Suppressor macrophage treated with lipopolysaccharide for 4 hours (primary cell): ENCODE measurements around the gene EXO1.
"Not testable (repeated sequence)": the region's sequence is repeated elsewhere in the genome, so short reads cannot be mapped to it uniquely, and the experiment has no call there.

Experiments
- DNase-seq: peaks from one replicate; pipeline ENCODE4 v3.0.0-alpha.2; 2020

The EXO1 gene

DNA sequence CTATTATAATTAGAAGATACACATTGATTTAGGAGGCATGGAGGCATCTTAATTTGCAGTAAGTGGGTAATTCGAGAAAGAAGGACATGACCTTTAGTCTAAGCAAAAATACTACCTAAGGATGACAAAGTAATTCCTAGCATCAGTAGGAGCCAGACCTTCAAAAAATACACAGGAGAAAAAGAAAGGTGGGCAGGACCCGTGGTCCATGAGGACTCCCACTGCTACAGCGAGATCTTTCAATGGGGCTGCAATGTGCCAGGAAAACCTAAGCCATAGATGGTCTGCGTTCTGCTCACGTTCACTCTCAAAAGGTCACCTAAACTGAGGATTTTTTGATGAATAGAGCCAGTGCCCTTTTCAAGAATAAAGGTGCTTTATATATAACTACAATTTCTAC lies 10.6 kb upstream of the EXO1 start:
- DNase-seq, result no peak

DNA sequence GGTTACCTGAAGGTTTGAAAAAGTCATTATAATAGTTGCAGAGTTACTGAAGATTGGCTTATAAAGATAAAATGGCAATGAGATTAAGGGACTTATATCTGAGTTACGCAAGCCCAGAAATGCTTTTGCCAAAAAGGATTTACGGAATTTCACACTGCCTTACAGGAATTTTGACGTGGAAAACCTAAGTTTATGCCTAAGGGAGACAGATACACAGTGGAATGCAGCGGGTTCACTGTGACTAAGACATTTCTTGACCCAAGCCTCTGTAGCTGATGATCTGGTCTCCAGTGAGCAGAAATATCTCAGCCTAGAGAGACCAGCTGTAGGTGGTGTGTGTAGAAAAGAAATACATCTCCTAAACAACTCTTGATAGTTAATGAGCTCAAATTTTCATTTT lies 10.1 kb upstream of the EXO1 start:
- no peak for DNase-seq

- DNase-seq, result peak; percentile 66
These were observed 9.1 kb upstream of the EXO1 start for GRCh38 chr1:241838897-241839296.

- DNase-seq, result no peak
These were observed 8.5 kb upstream of the EXO1 start for GRCh38 chr1:241839369-241839979.

DNA sequence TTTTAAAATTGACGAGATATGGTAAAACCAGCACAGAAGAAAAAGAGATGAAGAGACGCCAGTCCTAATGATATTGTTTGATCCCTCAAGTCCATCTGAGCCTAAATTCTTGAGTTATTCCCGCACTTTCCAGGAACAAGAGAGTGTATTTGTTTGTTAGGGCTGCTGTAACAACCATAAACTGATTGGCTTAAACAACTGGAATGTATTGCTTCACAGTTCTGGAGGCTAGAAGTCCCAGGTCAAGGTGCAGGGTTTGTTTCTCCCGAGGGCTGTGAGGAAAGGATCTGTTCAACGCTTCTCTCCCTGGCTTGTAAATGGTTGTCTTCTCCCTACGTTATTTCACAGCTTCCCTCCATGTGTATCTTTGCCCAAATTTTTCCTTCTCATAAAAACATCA lies 7.8 kb upstream of the EXO1 start:
- no peak for DNase-seq

DNA sequence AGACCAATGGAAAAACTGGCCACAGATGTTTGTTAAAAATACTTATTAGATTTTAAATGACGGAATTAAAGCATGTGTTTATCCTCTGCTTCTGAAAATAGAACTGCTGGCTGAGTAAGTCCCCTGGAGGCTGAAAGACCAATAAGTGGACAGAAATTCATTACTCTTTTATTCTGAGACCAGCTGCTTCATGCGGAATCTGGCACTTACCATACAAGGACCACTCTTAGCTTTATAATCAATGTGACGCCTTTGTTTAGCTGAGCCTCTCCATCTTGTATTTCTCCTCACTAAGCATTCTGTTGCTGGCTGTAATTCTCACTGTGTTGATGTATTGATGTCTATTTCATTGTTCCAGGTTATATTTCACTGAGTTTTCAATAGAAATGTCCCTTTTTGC lies 6.3 kb upstream of the EXO1 start:
- DNase-seq, result no peak

DNA sequence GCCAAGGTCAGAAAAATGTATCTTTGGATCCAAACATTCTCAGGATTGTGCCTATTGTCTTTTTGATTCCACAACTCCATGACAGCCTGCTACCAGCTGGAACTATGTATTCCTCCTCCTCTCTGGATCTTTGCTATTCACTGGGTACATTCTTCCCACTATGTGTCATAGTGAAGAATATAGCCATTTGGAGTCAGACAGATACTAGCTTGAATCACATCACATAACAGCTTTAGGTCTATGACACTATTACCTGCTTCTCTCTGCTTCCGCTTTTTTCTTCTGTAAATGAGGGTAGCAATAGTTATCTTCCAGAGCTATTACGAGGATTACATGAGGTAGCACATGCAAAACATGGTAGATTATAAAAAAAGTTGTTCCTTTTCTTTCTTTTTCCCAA lies 5.4 kb upstream of the EXO1 start:
- DNase-seq, result no peak

- DNase-seq, result no peak
These were observed 3.4 kb upstream of the EXO1 start for GRCh38 chr1:241844593-241844992.

DNA sequence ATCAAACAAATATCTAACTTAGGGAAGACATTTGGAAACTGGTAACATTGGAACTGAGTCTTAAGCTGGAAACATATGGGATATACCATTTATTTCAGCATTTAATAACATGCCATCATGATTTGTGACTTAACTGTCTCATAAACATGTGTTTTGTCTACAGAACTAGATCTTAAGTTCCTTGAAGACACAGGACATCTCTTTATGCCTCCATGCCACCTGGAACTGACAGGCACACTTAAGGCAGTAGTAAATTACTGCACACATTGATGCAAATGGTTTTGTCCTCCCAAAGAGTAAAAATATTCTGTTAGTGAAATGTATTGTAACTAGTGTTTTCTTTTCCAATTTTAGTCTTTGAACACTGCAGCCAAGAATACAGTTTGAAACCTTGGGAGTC lies 1.6 kb upstream of the EXO1 start:
- no peak for DNase-seq

GRCh38 chr1:241846862-241847539 lies 1.0 kb upstream of the EXO1 start:
- no peak for DNase-seq

- DNase-seq, result no peak
These were observed 536 bp upstream of the EXO1 start for GRCh38 chr1:241847540-241847795.

DNA sequence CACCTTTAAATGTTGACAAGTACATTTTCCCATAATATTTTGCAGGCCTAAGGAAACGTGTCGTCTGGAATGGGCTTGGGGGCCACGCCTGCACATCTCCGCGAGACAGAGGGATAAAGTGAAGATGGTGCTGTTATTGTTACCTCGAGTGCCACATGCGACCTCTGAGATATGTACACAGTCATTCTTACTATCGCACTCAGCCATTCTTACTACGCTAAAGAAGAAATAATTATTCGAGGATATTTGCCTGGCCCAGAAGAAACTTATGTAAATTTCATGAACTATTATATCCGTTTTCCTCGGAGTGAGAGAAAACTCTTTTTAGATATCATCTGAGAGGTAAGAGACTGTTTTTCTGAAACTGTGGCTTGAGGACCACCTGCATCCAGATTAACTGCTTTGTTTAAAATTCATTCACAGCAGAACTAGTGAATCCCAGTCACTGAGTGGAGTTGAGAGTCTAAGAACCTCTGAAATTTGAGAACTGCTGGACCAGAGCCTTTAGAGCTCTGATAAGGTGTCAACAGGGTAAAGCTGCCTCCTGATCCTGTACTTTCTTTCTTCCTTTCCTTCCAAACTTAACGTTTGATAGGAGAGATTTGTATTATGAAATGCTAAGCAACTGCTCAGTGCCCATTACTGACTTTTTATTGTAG lies 811 bp downstream of the EXO1 start:
- no peak for DNase-seq

- DNase-seq, result no peak
These were observed 1.3 kb downstream of the EXO1 start for GRCh38 chr1:241849345-241849695.

DNA sequence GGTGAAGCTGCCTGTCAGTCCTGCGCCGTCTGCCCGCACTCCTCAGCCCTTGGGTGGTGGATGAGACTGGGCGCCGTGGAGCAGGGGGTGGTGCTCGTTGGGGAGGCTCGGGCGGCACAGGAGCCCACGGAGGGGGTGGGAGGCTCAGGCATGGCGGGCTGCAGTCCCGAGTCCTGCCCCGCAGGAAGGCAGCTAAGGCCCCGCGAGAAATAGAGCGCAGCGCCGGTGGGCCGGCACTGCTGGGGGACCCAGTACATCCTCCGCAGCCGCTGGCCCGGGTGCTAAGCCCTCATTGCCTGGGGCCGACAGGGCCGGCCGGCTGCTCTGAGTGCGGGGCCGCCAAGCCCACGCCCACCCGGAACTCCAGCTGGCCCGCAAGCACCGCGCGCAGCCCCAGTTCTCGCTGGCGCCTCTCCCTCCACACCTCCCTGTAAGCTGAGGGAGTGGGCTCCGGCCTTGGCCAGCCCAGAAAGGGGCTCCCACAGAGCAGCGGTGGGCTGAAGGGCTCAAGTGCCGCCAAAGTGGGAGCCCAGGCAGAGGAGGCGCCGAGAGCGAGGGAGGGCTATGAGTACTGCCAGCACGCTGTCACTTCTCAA lies 7.6 kb downstream of the EXO1 start:
- DNase-seq, result not testable (repeated sequence)

DNA sequence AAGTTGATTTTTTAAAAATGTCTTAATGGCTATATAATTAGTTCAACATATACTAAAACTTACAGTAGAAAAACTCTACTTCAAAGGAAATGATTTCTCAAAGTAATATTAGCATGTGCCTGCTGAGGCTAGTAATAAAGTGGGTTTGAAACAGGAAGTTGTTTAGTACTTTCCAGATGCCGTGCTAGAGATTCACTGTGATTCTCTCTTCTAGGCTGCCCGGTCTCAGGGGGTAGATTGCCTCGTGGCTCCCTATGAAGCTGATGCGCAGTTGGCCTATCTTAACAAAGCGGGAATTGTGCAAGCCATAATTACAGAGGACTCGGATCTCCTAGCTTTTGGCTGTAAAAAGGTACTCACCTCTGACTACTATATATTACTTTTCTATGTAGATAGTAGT lies 9.1 kb downstream of the EXO1 start:
- DNase-seq, result peak; percentile 11

- no peak for DNase-seq
These were observed 12.9 kb downstream of the EXO1 start for GRCh38 chr1:241860922-241861321.

DNA sequence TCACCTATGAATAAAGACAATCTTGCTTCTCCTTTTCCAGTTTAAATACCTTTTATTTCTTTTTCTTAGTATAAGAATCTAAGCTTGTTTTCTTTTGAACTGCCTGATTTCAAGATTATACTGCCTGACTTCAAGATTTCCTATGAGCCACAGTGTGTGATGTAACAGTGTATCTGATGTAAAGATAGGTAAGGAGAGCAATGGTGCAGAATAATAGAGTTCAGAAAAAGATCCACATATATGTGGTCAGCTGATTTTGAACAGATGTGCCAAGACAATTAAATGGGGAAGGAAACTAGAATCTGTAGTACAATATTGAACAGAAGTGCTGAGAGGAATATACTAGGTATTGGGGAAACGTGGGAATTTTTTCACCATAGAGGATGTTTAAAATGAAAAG lies 21.0 kb downstream of the EXO1 start:
- no peak for DNase-seq

DNA sequence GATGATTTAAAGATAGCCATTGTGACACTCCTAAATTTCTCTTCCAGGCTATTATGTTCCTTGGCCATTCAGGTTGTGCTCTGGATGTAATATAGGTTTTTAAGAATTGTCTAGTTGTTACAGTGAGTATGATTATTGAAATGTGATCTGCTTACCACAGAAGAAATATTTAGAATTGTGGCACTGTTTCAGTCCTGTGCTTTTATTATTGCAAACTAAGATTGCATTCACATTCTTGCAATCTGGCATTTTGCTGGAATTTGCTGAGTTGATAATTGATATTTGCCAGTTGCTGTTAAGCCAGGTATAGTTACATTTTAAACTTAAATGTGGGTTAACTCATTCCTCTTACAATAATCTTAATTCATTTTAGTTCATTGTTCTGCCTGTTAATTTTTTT lies 22.3 kb downstream of the EXO1 start:
- DNase-seq, result no peak

- DNase-seq, result no peak
These were observed 22.9 kb downstream of the EXO1 start for GRCh38 chr1:241870746-241871430.

GRCh38 chr1:241881440-241881839 lies 33.4 kb downstream of the EXO1 start:
- DNase-seq, result no peak

- no peak for DNase-seq
These were observed 35.2 kb downstream of the EXO1 start for GRCh38 chr1:241883159-241883558.

DNA sequence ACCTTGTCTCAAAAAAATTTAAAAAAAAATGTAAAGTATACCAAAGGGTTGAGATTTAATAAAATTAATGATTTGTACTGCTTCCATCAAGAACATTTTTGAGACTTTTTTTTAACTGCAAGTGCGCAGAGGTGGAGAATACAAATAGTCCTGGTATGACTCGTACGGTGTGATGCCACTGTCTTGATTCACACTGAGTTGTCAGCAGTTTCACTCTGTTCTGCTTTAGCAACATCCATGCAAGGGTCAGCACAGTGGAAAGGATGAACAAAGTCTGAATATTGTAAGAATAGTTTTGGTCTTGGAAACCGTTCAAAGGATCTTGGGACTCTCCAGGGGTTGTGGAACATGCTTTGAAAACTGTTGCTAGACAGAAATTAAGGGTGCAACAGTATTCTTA lies 40.2 kb downstream of the EXO1 start:
- DNase-seq, result peak; percentile 56

- peak; percentile 35 for DNase-seq
These were observed 43.3 kb downstream of the EXO1 start for GRCh38 chr1:241891296-241891695.

- no peak for DNase-seq
These were observed 46.0 kb downstream of the EXO1 start for GRCh38 chr1:241894016-241894415.
